Neural cell (in vitro differentiated cells): ENCODE measurements around the gene ZNF770.

Experiments used
- CTCF ChIP-seq: fragments of 450-650 bp; IDR thresholded peaks from 2 replicates; pipeline ENCODE4 v1.5.1; 2014; ENCODE audit warnings: antibody characterized with exemption, mild to moderate bottlenecking, moderate library complexity; ENCODE audit not compliant: poor library complexity, severe bottlenecking
- EP300 ChIP-seq: fragments of 450-650 bp; conservative IDR thresholded peaks from 2 replicates; pipeline ENCODE4 v1.6.1; 2014; ENCODE audit warnings: antibody characterized with exemption, mild to moderate bottlenecking, moderate library complexity; ENCODE audit not compliant: poor library complexity, severe bottlenecking
- EZH2 ChIP-seq: fragments of 200-600, 300-800 bp; shearing (Covaris generic), sonication (generic); IDR thresholded peaks from 2 replicates; pipeline ENCODE4 v1.6.1; 2014; ENCODE audit warnings: antibody characterized with exemption, low read length, borderline replicate concordance, mild to moderate bottlenecking; ENCODE audit not compliant: insufficient read depth, poor library complexity, severe bottlenecking
- POLR2AphosphoS5 ChIP-seq: IDR thresholded peaks from 2 replicates; pipeline ENCODE4 v1.6.1; 2012
- TF ChIP-seq, protein P1 (sequence below): IDR thresholded peaks from 2 replicates; pipeline ENCODE4 v1.6.1; 2012; ENCODE audit warnings: borderline replicate concordance

DNA sequence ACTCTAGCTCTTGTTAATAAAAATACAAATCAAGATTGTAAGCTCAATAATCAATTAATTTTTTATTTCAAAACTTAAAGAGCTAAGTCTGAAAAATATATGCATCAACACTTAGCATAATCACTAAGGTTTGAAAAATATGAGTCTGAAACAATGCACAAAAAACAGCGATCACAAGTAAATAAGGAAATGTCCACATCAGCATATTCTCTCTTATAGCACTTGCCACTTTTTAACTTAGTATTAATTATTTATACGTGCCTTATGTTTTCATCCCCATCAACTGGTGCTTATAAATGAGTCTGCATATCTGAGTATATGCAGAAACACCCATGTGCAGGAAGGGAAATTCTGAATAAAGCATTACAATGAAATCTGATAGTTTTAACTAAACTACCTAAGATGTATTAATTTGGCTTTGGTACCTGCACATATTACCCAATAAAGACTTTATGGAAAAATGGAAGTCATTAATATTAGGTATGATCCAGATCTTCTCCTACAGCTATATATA, 46.8 kb downstream of the ZNF770 start:
- TF ChIP-seq CTCF (no peak), EZH2 (no peak), POLR2AphosphoS5 (no peak), EP300 (no peak)
- TF ChIP-seq, protein P1, sequence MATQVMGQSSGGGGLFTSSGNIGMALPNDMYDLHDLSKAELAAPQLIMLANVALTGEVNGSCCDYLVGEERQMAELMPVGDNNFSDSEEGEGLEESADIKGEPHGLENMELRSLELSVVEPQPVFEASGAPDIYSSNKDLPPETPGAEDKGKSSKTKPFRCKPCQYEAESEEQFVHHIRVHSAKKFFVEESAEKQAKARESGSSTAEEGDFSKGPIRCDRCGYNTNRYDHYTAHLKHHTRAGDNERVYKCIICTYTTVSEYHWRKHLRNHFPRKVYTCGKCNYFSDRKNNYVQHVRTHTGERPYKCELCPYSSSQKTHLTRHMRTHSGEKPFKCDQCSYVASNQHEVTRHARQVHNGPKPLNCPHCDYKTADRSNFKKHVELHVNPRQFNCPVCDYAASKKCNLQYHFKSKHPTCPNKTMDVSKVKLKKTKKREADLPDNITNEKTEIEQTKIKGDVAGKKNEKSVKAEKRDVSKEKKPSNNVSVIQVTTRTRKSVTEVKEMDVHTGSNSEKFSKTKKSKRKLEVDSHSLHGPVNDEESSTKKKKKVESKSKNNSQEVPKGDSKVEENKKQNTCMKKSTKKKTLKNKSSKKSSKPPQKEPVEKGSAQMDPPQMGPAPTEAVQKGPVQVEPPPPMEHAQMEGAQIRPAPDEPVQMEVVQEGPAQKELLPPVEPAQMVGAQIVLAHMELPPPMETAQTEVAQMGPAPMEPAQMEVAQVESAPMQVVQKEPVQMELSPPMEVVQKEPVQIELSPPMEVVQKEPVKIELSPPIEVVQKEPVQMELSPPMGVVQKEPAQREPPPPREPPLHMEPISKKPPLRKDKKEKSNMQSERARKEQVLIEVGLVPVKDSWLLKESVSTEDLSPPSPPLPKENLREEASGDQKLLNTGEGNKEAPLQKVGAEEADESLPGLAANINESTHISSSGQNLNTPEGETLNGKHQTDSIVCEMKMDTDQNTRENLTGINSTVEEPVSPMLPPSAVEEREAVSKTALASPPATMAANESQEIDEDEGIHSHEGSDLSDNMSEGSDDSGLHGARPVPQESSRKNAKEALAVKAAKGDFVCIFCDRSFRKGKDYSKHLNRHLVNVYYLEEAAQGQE, result no peak
